CD4-positive, alpha-beta memory T cell (primary cell): ENCODE results near the gene SLC15A3. TPM values are rescaled to one million over a fixed set of nuclear protein-coding genes. Genes with fewer than 3 reads are reported as not detected.

ENCODE experiments used
- CTCF ChIA-PET: fragments of 350-600 bp; sonication (Branson Sonifier 250); formaldehyde crosslinking; loops from one replicate; lab custom pipeline; 2021; ENCODE audit warnings: inconsistent platforms; ENCODE audit not compliant: partially characterized antibody; lab: Charles Lee
- POLR2A ChIA-PET: fragments of 350-600 bp; sonication (Branson Sonifier 250); formaldehyde crosslinking; loops from one replicate; lab custom pipeline; 2021; ENCODE audit not compliant: partially characterized antibody; lab: Charles Lee
- DNase-seq, 5 donors: peaks; one replicate each; pipeline versions ENCODE4 v3.0.0 to v3.0.0-alpha.2; 2020 to 2022; ENCODE audit warnings: mixed read lengths in 1 of 5
- H3K27ac ChIP-seq: one replicate; pipeline ENCODE4 v1.7.0; 2013; ENCODE audit warnings: low read depth, low read length
- H3K27me3 ChIP-seq: 2 replicates; pipeline ENCODE4 v1.7.0; 2013; ENCODE audit warnings: mild to moderate bottlenecking, low read length, moderate library complexity; ENCODE audit not compliant: insufficient read depth
- H3K36me3 ChIP-seq: 2 replicates; pipeline ENCODE4 v1.7.0; 2013; ENCODE audit warnings: mild to moderate bottlenecking, low read length, moderate library complexity; ENCODE audit not compliant: insufficient read depth
- H3K4me1 ChIP-seq: 2 replicates; pipeline ENCODE4 v1.7.0; 2013; ENCODE audit warnings: mild to moderate bottlenecking, low read length, moderate library complexity; ENCODE audit not compliant: insufficient read depth
- H3K4me3 ChIP-seq, 2 donors: one replicate each; pipeline ENCODE4 v1.7.0; 2013; ENCODE audit warnings: low read length in 2 of 2, mild to moderate bottlenecking in 1 of 2
- H3K9me3 ChIP-seq, 2 donors: one replicate each; pipeline ENCODE4 v1.7.0; 2013; ENCODE audit warnings: low read length in 2 of 2, control low read depth in 1 of 2; ENCODE audit not compliant: control insufficient read depth in 1 of 2
- H3K27ac Mint-ChIP-seq, 7 donors: one replicate each; pipeline ENCODE4 v1.8.0; 2020 to 2021; ENCODE audit warnings: mixed read lengths in 7 of 7, mild to moderate bottlenecking in 6 of 7, inconsistent platforms in 3 of 7, moderate library complexity in 3 of 7
- H3K27me3 Mint-ChIP-seq, 2 donors: one replicate each; pipeline ENCODE4 v1.8.0; 2020 to 2021; ENCODE audit warnings: mixed read lengths in 2 of 2
- H3K36me3 Mint-ChIP-seq, 2 donors: one replicate each; pipeline ENCODE4 v1.8.0; 2020 to 2021; ENCODE audit warnings: mixed read lengths in 2 of 2, inconsistent platforms in 1 of 2, mild to moderate bottlenecking in 1 of 2
- H3K4me1 Mint-ChIP-seq, 4 donors: one replicate each; pipeline ENCODE4 v1.8.0; 2020 to 2021; ENCODE audit warnings: mixed read lengths in 4 of 4, mild to moderate bottlenecking in 1 of 4
- H3K4me3 Mint-ChIP-seq, 8 donors: one replicate each; pipeline ENCODE4 v1.8.0; 2020 to 2021; ENCODE audit warnings: mixed read lengths in 8 of 8, mild to moderate bottlenecking in 7 of 8, moderate library complexity in 6 of 8, inconsistent platforms in 3 of 8
- H3K9me3 Mint-ChIP-seq, 8 donors: one replicate each; pipeline ENCODE4 v1.8.0; 2020 to 2021; ENCODE audit warnings: mixed read lengths in 8 of 8, mild to moderate bottlenecking in 5 of 8, inconsistent platforms in 3 of 8, moderate library complexity in 1 of 8
- intact Hi-C: fragments of 100-400 bp; cut with micrococcal nuclease; formaldehyde crosslinking; loops from one replicate; pipeline ENCODE4 v1.15.1; 2023
- polyA plus RNA-seq, 2 donors: library from polyadenylated mRNA; unstranded; fragments of 300-500 nt; fragmentation: Illumina TruSeq; gene quantifications; one replicate each; pipeline ENCODE4 v1.2.3, GENCODE V29; 2021
- total RNA-seq, 2 experiments: library from RNA; stranded (reverse); gene quantifications; one replicate each; pipeline ENCODE4 v1.2.3, GENCODE V29; 2021

The SLC15A3 gene
- total and polyA plus RNA-seq, 4 experiments from 2014 or later = 0.29 to 5.4 (median 4.6) TPM; not detected in 1

GRCh38 chr11:60934790-60935605 is 17.0 kb downstream of the SLC15A3 start:
- Mint-ChIP-seq H3K27ac (peak overlapping the region in 1 of 7 donors; percentile 72), H3K27me3 (peaks cover 0 to 10% of the 10 kb centered on the region in 2 donors), H3K4me1 (peaks cover 1 to 6% (median 1%) of the 10 kb centered on the region in 4 donors), H3K4me3 (no peak overlapping the region), H3K36me3 (no peaks in the 10 kb centered on the region), H3K9me3 (no peaks in the 10 kb centered on the region)
- ChIA-PET CTCF (no interaction called here), POLR2A (interaction anchor here (0.5 kb wide), 1 partner anchor 178 kb away, joined by 3 read pairs; no protein-coding TSS in a partner anchor)
- no peaks in the 10 kb centered on the region for H3K9me3 ChIP-seq
- H3K4me1 ChIP-seq = no peaks in the 10 kb centered on the region
- no peaks in the 10 kb centered on the region for H3K36me3 ChIP-seq
- H3K27ac ChIP-seq = no peak overlapping the region
- no peak overlapping the region for H3K4me3 ChIP-seq
- intact Hi-C loops = no loop called here
- no peaks in the 10 kb centered on the region for H3K27me3 ChIP-seq
- no peak for DNase-seq

GRCh38 chr11:60934124-60934789 is 17.7 kb downstream of the SLC15A3 start:
- intact Hi-C loops = no loop called here
- Mint-ChIP-seq H3K27me3 (peaks cover 2 to 10% of the 10 kb centered on the region in 2 donors), H3K36me3 (no peaks in the 10 kb centered on the region), H3K9me3 (no peaks in the 10 kb centered on the region), H3K4me1 (no peaks in the 10 kb centered on the region), H3K4me3 (no peak overlapping the region), H3K27ac (no peak overlapping the region)
- no peak for DNase-seq
- Histone ChIP-seq H3K4me1 (no peaks in the 10 kb centered on the region), H3K4me3 (no peak overlapping the region), H3K36me3 (no peaks in the 10 kb centered on the region), H3K27me3 (no peaks in the 10 kb centered on the region), H3K9me3 (no peaks in the 10 kb centered on the region), H3K27ac (no peak overlapping the region)
- ChIA-PET CTCF (interaction anchor here (1.4 to 1.5 kb wide), 2 partner anchors 35 to 254 kb away, joined by 3 to 4 read pairs; no protein-coding TSS in a partner anchor), POLR2A (interaction anchor here (0.5 kb wide), 1 partner anchor 178 kb away, joined by 3 read pairs; no protein-coding TSS in a partner anchor)

GRCh38 chr11:60933416-60934123 is 18.4 kb downstream of the SLC15A3 start:
- Histone ChIP-seq H3K27ac (no peak overlapping the region), H3K27me3 (no peaks in the 10 kb centered on the region), H3K36me3 (no peaks in the 10 kb centered on the region), H3K4me3 (no peak overlapping the region), H3K9me3 (no peaks in the 10 kb centered on the region), H3K4me1 (no peaks in the 10 kb centered on the region)
- no peak overlapping the region for H3K4me3 Mint-ChIP-seq
- H3K36me3 Mint-ChIP-seq = no peaks in the 10 kb centered on the region
- POLR2A ChIA-PET = no interaction called here
- H3K27me3 Mint-ChIP-seq = peaks cover 4 to 10% of the 10 kb centered on the region in 2 donors
- no peaks in the 10 kb centered on the region for H3K9me3 Mint-ChIP-seq
- CTCF ChIA-PET = interaction anchor here (1.4 to 1.5 kb wide), 2 partner anchors 35 to 254 kb away, joined by 3 to 4 read pairs; no protein-coding TSS in a partner anchor
- intact Hi-C loops = no loop called here
- DNase-seq = no peak
- no peaks in the 10 kb centered on the region for H3K4me1 Mint-ChIP-seq
- H3K27ac Mint-ChIP-seq = no peak overlapping the region

- intact Hi-C loops = no loop called here
- Mint-ChIP-seq H3K27me3 (peaks cover 4 to 10% of the 10 kb centered on the region in 2 donors), H3K36me3 (no peaks in the 10 kb centered on the region), H3K4me3 (no peak overlapping the region), H3K4me1 (no peaks in the 10 kb centered on the region), H3K27ac (peak overlapping the region in 1 of 7 donors; percentile 4), H3K9me3 (no peaks in the 10 kb centered on the region)
- Histone ChIP-seq H3K9me3 (no peaks in the 10 kb centered on the region), H3K27me3 (no peaks in the 10 kb centered on the region), H3K27ac (no peak overlapping the region), H3K4me3 (no peak overlapping the region), H3K36me3 (no peaks in the 10 kb centered on the region), H3K4me1 (no peaks in the 10 kb centered on the region)
- no peak for DNase-seq
- ChIA-PET CTCF (interaction anchor here (1.3 to 1.5 kb wide), 3 partner anchors 21 to 255 kb away, joined by 3 to 4 read pairs (median 4); no protein-coding TSS in a partner anchor), POLR2A (no interaction called here)
These were observed 19.2 kb downstream of the SLC15A3 start for GRCh38 chr11:60932605-60933356.

- H3K4me3 ChIP-seq = no peak overlapping the region
- Mint-ChIP-seq H3K27ac (no peak overlapping the region), H3K4me1 (no peaks in the 10 kb centered on the region), H3K27me3 (peaks cover 4 to 10% of the 10 kb centered on the region in 2 donors), H3K9me3 (no peaks in the 10 kb centered on the region), H3K4me3 (no peak overlapping the region), H3K36me3 (no peaks in the 10 kb centered on the region)
- H3K27ac ChIP-seq = no peak overlapping the region
- H3K36me3 ChIP-seq = no peaks in the 10 kb centered on the region
- H3K9me3 ChIP-seq = no peaks in the 10 kb centered on the region
- intact Hi-C loops = no loop called here
- no peaks in the 10 kb centered on the region for H3K27me3 ChIP-seq
- H3K4me1 ChIP-seq = no peaks in the 10 kb centered on the region
- no peak for DNase-seq
- CTCF ChIA-PET = interaction anchor here (1.0 to 1.3 kb wide), 3 partner anchors 10 to 21 kb away, joined by 3 to 4 read pairs (median 3); no protein-coding TSS in a partner anchor
- POLR2A ChIA-PET = no interaction called here
These were observed 20.1 kb downstream of the SLC15A3 start for GRCh38 chr11:60931917-60932316.

- no peaks in the 10 kb centered on the region for H3K27me3 ChIP-seq
- no peaks in the 10 kb centered on the region for H3K9me3 ChIP-seq
- Mint-ChIP-seq H3K27me3 (peaks cover 4 to 9% of the 10 kb centered on the region in 2 donors), H3K27ac (no peak overlapping the region), H3K9me3 (no peaks in the 10 kb centered on the region), H3K4me1 (peaks cover 0 to 7% (median 0%) of the 10 kb centered on the region in 4 donors), H3K4me3 (no peak overlapping the region), H3K36me3 (no peaks in the 10 kb centered on the region)
- no peak overlapping the region for H3K4me3 ChIP-seq
- DNase-seq = no peak
- no peak overlapping the region for H3K27ac ChIP-seq
- POLR2A ChIA-PET = interaction anchor here (1.0 kb wide), 1 partner anchor 10 kb away, joined by 3 read pairs; no protein-coding TSS in a partner anchor
- no peaks in the 10 kb centered on the region for H3K36me3 ChIP-seq
- CTCF ChIA-PET = interaction anchor here (0.9 kb wide), 1 partner anchor 9 kb away, joined by 3 read pairs; no protein-coding TSS in a partner anchor
- intact Hi-C loops = no loop called here
- H3K4me1 ChIP-seq = peaks cover 3% of the 10 kb centered on the region
These were observed 21.6 kb downstream of the SLC15A3 start for GRCh38 chr11:60930394-60930793.
